Astrocyte of the cerebellum (primary cell): Measurements from ENCODE around the gene PTPRM.
"Not testable (repeated sequence)": the region's sequence is repeated elsewhere in the genome, so short reads cannot be mapped to it uniquely, and the experiment has no call there.

ENCODE experiments used
- DNase-seq: peaks from one replicate; pipeline ENCODE4 v3.0.0-alpha.2; 2011; ENCODE audit warnings: low read depth
- H3K4me3 ChIP-seq: 2 replicates; pipeline ENCODE4 v1.5.1; 2011; ENCODE audit warnings: mild to moderate bottlenecking, low read depth, low read length, moderate library complexity
- in situ Hi-C: cut with HindIII; loops from 2 replicates; pipeline ENCODE4 v1.10.0; 2017; ENCODE audit warnings: low sequenced_read_pairs
- TF ChIP-seq, protein P1 (sequence below): IDR thresholded peaks from 2 replicates; pipeline ENCODE4 v1.5.1; 2012; ENCODE audit warnings: low read length, low read depth, moderate library complexity, mild to moderate bottlenecking; ENCODE audit errors: missing control alignments

Gene PTPRM

DNA sequence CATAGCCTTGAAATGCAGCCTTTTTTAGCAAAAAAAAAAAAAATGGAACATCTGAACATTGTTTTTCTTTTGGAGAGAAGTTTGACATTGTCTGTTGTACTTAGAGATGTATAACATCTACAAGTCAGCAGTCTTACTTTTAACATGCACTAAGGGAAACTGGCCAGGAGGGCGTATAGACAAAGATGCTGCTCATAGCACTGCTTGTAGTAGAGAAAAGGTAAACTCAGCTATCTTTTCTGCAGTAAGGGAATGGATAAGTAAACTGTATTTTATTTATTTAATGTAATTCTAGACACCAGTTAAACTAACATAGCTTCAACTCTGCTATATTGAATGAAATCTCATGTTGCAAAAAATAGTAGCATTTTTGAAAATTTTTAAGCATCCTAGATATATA is 489.6 kb downstream of the PTPRM start:
- in situ Hi-C loops = no loop called here
- TF ChIP-seq, protein P1, sequence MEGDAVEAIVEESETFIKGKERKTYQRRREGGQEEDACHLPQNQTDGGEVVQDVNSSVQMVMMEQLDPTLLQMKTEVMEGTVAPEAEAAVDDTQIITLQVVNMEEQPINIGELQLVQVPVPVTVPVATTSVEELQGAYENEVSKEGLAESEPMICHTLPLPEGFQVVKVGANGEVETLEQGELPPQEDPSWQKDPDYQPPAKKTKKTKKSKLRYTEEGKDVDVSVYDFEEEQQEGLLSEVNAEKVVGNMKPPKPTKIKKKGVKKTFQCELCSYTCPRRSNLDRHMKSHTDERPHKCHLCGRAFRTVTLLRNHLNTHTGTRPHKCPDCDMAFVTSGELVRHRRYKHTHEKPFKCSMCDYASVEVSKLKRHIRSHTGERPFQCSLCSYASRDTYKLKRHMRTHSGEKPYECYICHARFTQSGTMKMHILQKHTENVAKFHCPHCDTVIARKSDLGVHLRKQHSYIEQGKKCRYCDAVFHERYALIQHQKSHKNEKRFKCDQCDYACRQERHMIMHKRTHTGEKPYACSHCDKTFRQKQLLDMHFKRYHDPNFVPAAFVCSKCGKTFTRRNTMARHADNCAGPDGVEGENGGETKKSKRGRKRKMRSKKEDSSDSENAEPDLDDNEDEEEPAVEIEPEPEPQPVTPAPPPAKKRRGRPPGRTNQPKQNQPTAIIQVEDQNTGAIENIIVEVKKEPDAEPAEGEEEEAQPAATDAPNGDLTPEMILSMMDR = no peak
- H3K4me3 ChIP-seq = no peak overlapping the region
- DNase-seq = no peak

DNA sequence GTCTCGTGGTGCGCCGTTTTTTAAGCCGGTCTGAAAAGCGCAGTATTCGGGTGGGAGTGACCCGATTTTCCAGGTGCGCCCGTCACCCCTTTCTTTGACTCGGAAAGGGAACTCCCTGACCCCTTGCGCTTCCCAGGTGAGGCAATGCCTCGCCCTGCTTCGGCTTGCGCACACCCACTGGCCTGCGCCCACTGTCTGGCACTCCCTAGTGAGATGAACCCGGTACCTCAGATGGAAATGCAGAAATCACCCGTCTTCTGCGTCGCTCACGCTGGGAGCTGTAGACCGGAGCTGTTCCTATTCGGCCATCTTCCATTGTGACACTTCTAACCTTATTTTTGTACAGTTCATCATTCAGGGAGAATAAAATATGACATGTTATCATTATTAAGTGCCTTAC is 496.0 kb downstream of the PTPRM start:
- in situ Hi-C loops, DNase-seq, H3K4me3 ChIP-seq: not testable (repeated sequence)

DNA sequence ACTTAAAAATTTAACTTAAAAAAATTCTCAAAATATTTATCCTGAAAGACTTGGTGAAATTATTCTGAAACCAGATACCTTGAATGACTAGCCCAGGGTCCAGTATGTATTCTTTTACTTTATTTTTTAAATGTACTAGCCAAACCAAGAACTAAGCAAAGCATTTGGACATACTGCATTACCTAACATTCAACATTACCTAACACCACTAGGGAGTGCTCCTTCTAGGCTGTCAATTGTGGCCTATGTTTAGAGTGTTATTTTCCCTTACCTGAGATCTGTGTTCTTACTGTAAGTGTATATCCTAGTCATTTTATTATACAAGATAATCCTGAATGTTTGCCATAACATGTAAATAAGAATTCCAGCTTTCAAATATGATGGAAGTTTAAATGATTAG is 496.6 kb downstream of the PTPRM start:
- TF ChIP-seq, protein P1 = no peak
- H3K4me3 ChIP-seq = no peak overlapping the region
- in situ Hi-C loops = no loop called here
- no peak for DNase-seq

DNA sequence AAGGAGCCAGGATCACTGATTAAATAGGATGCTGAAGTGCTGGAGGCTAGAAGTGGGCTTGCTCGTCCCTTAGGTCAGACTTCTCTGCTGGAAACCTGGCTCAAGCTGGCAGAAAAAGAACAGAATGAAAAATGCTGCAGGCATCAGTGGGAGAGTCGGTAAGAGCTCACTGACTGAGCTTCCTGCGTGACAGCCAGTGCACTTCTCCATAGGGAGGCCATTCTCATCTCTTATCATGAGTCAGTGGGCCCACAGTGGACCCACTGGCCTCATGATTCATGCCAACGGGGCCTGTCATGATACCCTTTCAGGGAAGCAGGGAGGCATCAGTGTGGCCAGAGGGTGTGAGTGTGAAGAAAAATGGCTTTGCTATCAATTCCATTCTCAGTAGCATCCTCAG is 498.2 kb downstream of the PTPRM start:
- DNase-seq = no peak
- TF ChIP-seq, protein P1 = no peak
- H3K4me3 ChIP-seq = no peak overlapping the region
- in situ Hi-C loops = no loop called here

DNA sequence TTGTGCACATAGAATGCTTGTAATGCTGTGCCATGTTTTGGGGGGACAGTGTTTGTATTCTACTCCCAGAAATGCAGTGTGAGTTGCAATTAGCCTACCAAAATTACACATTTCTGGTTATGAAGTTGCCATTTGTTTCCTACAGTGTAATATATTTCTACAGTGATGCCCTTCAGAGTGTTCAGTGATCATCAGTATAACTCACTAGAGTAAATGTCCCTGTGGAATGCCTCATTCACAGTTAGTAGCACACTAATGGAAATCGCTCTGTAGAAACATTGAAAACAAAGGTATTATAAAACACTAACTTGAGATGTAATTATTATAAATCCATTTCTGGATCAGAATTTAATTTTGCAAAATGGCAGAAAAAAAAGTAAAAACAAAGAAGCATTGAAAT is 498.7 kb downstream of the PTPRM start:
- no peak overlapping the region for H3K4me3 ChIP-seq
- in situ Hi-C loops = no loop called here
- DNase-seq = no peak
- TF ChIP-seq, protein P1 = no peak

DNA sequence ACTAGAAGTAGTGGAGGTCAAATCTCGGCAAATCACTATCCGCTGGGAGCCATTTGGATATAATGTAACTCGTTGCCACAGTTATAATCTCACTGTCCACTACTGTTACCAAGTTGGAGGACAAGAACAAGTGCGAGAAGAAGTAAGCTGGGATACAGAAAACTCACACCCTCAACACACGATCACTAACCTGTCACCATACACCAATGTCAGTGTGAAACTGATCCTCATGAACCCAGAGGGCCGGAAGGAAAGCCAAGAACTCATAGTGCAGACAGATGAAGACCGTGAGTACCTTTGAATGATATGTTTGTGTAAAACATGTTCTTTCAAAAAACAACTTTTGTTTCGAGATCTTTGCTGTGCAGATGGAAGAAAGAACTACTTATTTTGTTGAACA is 502.6 kb downstream of the PTPRM start:
- TF ChIP-seq, protein P1 = no peak
- in situ Hi-C loops = no loop called here
- no peak for DNase-seq
- no peak overlapping the region for H3K4me3 ChIP-seq

DNA sequence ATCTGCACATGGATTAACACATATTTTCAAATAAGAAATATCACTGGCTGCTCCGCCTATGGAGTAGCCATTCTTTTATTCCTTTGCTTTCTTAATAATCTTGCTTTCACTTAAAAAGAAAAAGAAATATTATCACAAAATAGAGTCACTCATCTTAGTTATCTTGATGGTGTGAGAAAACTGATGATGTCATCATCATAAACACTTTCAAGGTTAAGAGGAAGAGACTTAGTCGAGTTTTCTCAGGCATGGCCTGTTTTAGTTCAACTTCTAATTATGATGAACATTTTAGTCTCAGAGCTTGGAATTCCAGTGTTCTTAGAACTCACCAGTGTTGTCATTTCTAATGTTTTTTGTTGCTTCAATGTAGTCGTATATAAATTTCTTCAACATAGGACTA is 506.1 kb downstream of the PTPRM start:
- no peak overlapping the region for H3K4me3 ChIP-seq
- in situ Hi-C loops = no loop called here
- TF ChIP-seq, protein P1 = no peak
- no peak for DNase-seq
